Measurements from ENCODE around the gene PPP5C.
"Not testable (repeated sequence)": the region's sequence is repeated elsewhere in the genome, so short reads cannot be mapped to it uniquely, and the experiment has no call there.

PPP5C gene

DNA sequence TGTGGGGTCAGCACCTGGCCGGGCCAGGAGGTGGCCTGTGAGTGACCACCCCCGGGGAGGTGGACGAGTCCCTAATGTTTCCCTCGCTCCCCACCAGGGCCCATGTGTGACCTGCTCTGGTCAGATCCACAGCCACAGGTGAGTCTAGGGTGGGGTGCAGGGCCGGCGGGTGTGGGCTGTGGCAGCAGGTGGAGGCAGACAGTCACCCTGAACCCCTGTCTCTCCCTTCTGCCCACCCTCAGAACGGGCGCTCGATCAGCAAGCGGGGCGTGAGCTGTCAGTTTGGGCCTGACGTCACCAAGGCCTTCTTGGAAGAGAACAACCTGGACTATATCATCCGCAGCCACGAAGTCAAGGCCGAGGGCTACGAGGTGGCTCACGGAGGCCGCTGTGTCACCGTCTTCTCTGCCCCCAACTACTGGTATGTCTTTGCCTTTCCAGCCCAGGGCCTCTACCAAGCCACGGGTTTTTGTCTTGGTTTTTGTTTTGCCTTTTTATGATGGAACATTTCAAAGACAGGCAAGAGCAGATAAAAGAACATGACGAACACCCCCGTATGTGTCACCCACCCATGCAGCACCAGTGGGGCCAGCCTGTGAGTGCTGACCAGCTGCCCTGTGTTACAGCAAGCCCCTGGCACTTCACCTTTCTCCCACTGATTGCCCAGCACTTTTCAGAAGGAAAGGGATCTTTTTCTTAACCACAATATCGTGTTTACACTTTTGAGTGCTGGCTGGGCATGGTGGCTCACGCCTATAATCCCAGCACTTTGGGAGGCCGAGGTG, 41.6 kb downstream of the PPP5C start:
- no peak for DNase-seq

DNA sequence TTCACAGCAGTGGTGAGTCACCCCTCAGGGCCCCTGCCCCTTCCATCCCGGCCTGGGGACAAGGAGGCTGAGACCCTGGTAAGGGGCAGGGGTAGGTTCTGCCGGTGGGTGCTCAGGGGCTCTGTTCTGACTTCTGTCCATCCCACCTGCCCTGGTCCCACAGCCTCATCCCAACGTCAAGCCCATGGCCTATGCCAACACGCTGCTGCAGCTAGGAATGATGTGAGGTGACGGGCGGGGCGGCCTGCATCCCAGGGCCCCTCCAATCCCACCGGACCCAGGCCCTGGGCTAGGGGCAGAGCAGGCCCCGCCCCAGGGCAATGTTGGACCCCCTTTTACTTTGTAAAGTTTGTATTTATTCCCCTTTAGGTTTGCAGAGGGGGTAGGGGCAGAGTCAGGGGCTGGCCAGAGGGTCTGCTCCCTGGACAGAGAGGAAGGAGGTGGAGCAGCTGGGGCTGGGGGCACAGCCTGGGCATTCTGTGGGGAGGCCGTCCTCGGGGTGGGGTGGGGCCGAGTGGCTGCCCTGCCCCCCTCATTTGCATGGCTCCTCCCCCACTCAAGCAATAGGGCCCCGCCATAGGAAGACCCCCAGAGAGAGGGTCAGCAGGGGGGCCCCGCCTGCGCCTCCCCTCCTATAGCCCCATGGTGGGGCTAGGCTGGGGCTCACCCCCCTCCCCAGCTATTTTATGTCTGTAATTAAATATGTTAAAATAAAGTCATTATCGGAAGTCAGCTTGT, 43.4 kb downstream of the PPP5C start:
- no peak for DNase-seq

DNA sequence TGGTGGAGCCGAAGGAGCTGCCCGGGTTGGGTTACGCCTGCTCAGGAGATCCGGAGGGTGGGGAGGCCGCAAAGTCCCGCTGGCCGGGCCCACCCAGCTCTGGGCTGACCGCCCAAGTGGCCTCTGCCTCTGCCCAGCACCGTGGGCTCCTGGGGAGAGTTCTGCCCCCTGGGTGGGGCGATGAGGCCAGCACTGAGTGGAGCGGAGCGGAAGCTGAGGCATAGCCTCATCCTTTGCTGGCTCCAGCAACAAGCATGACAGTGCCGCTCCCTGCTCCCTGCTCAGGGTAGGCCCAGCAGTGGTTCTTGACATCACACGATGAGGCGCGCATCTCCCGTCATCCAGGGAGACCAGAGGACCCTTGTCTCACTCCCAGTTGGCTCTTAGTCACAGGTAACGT, 44.0 kb downstream of the PPP5C start:
- peak; percentile 40 for DNase-seq

DNA sequence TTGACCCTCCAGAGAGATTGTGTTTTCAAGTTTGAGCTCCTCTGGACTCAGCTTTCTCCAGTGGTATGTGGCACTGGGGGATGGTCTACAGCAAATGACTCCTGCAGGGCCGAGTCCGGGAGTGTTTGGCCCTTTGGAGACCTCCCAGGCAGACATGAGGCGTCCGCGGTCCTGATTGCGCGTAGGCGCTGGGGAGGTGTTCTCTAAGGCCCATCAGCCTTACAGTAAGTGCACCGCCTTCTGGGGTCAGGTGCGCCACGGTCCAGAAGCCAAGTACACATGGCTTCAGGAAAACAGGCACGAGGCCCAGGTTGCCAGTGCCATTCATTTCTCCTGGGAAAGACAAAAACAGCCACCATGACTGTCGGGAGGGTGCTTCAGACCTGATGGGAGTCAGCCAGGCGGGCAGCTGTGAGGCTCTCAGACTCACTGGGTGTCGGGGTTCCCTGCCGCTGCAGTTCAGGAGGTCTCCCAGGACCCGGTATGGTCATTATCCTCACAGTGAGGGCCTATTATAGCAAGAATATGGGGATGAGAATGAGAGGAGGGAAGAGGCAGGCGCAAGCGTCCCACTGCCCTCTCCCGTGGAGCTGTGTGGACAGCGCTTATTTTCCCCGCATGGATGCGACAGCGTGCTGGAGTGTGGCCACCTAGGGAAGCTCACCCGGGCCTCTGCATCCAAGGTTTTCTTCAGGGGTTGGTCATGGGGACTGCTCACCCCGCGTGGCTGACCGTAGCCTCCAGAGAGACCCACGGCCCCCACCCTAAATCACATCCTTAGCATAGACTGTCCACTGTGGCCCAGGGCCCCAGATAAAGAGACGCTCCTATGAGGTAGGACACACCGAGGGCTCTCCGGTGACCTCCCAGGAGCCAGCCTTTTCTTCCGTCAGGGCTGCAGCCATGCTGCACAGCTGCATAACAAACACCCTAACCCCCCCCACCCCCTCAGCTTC, 44.7 kb downstream of the PPP5C start:
- DNase-seq = no peak

DNA sequence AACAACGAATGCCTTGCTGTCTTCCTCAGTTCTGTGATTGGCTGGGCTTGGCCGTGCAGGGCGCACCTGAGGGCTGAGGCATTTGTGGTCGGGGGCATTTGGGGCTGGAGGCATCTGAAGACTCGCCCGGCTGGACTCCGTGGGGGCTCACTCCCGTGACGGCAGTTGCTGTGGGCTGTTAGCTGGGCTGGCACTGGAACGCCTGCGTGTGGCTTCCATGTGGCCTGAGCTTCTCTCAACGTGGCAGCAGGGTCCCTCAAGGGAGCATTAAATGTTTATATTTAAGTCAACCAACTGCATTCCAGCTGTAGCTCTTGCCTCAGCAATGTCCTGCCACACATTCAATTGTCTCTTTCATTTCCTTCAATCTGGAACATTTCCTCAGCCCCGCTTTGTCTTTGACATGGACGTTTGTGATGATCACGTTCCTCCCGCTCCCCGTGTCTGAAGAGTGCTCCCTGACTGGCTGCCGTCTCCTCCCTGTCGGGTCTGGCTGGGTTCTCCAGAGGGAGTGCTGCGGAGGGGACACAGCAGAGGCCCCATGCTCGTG, 45.4 kb downstream of the PPP5C start:
- DNase-seq = peak; percentile 73

DNA sequence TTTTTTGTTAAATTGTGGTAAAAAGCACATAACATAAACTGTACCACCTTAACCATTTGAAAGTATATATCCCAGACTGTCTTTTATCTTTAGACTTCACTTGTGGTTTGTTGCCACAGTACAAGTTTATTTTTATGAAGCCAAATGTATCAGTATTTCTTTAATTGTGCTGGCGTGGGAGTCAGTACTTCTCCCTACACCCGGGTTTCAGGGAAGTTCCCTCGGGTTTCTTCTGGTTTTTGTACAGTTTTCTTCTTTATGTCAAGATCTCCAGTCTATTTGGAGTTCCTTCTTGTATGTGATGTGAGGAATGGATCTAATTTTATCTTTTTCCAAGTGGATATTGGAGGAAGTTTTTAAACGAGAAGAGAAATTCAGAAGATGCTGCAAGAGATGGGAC, 46.0 kb downstream of the PPP5C start:
- no peak for DNase-seq

DNA sequence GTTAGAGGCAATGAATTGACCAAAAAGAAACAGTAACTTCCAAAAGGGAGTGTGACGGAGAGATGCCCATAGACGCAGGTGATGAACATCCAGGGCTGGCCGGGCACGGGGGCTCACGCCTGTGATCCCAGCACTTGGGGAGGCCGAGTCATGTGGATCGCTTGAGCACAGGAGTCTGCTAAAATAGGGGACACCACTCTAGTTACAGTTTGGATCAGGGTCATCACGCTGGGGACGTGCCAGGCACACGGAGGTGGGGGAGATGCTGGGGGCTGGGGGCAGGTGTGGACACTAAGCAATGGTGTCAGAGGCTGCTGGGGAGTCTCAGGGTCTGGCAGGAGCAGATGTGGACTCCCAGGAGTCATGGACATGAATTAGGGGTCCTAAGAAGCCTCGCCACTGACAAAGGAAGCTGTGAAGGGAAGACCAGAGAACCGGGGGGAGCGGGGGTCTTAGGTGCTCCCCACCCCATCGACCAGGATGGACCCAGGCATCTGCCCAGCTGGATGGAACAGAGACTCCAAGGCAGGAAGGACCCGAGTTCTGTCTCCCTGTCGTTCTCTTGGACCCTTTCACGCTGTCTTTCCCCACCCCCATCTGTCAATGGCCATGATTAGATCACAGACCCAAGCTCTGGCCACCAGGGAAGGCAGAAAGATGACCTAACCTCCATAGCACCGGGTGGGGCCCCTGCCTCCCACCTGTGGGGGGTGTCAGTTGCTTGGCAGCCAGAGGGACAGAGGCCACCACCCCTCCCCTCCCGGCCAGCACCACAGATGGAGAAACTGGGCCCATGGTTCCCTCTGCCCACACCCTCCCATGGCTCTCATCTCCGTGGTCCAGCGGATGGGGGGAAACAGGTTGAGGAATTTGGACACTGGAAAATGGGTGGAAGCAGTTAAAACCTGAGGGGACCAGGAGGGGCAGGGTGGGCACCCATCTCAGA, 46.8 kb downstream of the PPP5C start:
- peak; percentile 25 for DNase-seq

DNA sequence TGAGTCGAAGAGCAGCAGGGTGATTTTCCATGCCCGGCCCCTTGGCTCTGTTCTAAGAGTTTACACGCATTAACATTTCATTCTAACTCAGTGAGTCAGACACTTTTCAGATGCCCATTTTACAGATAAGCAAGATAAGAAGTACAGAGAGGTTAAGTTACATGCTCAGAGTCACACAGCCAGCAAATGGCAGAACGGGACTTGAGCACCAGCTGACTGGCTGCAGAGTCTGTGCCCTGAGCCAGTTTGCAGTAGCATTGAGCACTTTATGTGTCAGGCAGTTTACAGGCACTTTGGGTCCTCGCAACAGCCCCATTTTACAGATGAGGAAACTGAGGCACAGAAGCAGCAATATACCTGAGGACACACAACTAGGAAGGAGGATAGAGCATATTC, 47.5 kb downstream of the PPP5C start:
- no peak for DNase-seq

DNA sequence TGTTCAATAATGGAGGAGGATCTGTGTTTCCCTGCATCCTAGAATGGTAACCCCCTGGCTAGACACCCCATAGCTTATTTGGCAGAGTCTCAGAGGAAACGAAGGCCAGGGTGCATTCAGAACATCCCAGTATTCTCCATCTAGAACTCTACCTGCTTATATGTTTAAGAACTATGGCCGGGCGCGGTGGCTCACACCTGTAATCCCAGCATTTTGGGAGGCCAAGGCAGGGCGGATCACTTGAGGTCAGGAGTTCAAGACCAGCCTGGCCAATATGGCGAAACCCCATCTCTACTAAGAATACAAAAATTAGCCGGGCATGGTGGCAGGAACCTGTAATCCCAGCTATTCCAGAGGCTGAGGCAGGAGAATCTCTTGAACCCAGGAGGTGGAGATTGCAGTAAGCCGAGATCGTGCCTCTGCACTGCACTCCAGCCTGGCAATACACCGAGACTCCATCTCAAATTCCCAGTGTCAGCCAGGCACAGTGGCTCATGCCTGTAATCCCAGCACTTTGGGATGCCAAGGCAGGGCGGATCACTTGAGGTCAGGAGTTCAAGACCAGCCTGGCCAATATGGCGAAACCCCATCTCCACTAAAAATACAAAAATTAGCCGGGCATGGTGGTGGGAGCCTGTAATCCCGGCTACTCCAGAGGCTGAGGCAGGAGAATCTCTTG, 51.1 kb downstream of the PPP5C start:
- DNase-seq = not testable (repeated sequence)

DNA sequence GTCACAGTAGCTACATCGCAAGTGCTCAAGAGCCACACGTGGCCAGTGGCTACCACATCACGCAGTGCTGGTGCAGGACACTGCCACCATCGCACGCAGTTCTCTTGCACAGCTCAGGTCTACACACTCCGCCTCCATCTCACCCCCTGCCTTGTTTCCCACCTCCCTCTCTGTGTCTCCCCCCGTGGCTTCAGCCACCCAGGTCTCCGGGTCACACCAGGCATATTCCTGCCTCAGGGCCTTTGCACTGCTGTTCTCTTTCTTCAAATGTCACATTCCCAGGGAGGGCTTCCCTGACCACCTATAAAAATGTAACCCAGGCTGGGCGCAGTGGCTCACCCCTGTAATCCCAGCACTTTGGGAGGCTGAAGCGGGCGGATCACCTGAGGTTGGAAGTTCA, 55.8 kb downstream of the PPP5C start:
- DNase-seq = peak; percentile 24

DNA sequence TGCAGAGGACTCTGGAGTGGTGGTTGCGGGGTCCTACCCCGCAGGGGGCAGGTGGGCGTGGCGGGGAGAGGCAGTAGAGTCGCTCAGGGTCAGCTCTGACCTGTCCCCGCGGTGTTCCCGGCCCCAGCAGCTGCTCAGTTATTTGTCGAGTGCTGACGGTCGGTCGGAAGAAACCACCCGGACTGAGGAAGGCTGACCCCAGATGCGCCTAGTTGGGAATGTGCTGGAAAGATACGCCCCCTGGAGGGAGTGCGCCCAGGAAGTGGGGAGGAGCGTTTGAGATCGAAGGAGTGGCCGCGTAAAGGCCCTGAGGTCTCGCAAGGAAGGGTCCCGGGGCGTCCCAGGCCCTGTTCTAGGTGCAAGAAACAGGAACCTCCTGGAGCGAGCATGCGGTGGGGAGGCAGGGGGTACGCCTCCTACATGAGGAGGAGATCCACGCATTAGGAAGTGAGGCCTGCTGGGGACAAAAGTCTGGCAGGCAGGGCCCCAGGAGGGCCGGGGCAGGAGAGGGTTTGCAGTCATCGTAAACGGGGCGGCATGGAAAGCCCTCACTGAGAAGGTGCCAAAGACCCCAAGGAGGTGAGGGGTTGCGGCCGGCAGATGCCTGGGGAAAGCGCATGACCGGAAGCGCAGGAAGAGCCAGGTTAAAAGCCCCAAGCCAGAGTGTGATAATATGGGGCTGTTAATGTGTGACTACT, 57.3 kb downstream of the PPP5C start:
- DNase-seq = peak; percentile 80

DNA sequence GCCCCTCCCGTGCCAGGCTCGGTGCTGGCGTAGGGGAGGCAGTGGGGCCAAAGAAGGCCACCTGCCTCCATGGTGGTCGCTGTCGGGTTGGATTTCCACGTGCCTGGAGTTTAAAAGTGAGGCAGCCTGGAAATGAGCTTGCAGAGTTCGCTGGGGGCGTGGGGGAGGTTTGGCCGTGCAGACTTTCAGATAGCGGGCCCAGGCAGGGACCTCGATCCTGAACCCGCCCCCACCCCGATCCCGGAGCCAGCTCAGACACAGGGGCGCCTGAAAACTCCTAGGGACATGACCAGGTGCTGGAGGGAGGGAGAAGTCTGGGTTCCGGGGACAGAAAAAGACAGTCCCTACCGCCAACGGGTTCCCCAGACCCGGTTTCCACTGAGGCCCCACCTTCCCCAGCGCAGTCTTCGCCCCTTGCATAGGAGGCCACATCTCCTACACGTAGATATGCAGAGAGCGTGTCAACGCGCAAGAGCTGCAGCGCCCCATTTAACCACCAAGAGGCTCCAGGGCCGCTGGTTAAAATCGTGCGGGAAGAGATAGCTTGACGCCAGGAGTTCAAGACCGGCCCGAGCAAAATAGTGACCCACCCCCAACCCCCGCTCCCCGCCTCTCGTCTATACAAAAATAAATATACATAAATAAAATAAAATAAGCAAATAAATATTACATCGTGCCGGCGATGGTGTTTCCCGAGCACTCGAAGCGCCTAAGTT, 58.0 kb downstream of the PPP5C start:
- DNase-seq = peak; percentile 65

DNA sequence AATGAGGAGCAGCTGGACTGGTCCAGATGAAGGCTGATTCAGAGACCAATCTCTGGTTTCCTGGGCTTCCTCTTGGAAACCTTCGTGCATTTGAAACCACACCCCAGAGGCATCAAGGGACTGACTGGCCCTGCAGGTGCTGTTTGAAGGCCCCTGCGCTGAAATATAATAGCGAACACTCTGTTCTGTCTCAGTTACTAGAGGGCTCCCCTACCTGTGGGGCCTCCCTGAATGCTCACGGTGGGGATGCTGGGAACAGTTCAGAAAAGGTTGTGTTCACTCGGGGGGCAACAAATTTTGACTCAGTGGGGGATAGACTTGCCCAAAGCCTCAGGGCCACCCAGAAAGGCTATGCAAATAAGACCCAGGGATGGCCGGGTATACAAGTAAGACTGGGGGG, 60.1 kb downstream of the PPP5C start:
- peak; percentile 22 for DNase-seq

DNA sequence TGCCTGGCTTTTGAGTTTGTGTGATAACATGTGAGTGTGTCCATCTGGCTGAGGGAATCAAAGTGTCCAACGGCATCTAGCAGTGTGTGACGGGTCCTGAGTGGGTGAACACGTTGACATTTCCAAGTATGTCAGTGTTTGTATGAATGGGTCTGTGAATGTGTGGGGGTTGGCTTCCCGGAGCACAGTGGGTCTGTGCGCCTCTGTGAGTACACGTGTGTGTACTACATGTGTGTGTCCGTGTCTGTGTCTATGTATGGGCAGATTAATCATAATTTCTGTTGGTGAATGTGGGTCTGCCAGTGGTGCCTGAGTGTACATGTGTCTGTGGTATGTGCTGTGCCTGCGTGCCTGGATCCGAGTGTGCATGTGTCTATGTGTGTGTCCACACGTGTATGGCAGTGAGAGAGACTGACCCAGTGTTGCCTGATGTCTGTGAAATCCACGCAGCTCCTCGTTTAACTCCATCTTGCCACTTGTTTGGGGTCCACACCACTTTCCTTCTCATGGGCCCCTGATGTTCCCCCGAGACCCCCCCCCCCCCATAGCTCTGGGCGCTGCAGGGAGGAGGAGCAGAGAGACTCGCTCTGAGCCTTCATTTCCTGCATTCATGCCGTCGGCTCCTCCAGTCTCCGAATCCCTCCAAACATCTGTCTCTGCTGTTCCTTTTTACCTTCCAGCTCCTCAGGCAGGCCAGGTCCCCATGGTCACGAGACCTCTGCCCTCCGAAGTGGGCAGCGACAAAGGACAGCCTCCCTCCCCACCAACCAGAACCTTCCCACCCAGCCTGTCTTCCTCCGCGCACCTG, 61.2 kb downstream of the PPP5C start:
- peak; percentile 45 for DNase-seq

DNA sequence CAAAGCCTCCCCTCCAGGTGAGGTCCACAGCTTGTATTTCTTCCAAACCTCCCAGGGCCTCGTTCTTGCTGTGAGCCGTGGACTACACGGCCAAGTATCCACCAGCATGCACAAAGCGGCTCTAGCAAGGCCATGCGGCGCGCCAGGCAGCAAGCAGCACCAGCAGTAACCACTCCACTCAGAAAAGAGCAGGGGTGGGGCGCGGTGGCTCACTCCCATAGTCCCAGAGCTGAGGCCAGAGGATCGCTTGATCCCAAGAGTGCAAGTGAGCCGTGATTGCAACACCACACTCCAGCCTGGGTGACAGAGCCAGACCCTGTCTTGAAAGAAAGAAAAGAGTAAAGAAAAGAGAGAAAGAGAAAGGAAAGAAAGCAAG, 61.8 kb downstream of the PPP5C start:
- DNase-seq = peak; percentile 57

DNA sequence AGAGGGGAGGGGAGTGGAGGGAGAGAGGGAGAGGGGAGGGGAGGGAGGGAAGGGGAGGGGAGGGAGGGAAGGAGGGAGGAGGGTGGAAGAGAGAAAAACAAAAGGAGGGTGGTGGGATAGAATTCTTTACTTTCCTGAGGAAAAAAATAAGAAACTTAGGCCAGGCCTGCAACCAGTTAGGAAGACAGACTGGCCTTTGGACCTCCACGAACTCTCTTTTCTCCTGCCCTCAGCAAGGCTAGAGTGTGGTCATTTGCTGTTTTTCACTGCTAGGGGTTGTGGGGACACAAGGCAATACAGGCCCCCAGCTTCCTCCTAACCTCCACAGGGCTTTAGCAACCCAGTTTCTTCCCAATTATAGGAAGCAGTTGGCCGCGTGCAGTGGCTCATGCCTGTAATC, 62.3 kb downstream of the PPP5C start:
- peak; percentile 22 for DNase-seq

DNA sequence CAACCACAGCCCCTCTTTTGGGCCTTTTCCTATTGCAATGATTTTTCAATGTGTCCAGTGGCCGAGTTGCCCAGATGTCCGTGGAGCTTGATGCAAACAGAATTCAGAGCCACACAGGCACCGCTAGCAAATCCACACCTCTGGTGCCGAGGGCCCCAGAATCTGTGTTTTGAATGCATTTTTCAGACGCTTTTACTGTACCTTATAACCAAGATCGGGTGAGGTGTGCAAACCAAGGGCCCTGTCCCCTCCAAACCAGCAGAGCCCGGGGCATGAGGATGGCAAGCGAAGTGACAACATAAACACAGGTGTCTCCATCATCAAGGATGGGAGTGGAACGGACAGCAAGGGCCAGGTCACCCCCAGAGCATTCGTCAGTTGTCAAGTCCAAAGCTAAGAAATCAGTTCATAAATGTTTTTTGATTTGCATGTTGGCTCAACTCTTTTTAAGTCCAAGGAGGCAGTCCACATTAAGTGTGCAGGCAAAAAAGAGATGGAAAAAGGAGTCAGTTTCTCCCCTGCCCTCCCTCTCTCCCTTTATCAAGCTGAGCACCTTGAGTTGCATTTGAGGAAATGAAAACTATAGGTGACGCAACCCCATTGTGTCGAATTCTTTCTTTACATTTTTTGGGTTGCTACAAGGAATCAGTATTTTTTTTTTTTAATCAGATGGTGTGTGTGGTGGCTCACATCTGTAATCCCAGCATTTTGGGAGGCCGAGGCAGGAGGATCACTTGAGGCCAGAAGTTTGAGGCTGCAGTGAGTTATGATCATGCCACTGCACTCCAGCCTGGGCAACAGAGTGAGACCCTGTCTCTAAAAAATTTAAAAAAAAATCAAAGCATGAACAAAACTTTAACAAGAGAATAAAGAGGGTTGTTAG, 63.6 kb downstream of the PPP5C start:
- no peak for DNase-seq
